NCI-H187 (cell line): ENCODE measurements around the gene TBC1D10A.

Experiments
- DNase-seq, 2 experiments: peaks; one replicate each; lab custom pipeline; 2025; lab: John Stamatoyannopoulos, UW

TBC1D10A gene, protein sequence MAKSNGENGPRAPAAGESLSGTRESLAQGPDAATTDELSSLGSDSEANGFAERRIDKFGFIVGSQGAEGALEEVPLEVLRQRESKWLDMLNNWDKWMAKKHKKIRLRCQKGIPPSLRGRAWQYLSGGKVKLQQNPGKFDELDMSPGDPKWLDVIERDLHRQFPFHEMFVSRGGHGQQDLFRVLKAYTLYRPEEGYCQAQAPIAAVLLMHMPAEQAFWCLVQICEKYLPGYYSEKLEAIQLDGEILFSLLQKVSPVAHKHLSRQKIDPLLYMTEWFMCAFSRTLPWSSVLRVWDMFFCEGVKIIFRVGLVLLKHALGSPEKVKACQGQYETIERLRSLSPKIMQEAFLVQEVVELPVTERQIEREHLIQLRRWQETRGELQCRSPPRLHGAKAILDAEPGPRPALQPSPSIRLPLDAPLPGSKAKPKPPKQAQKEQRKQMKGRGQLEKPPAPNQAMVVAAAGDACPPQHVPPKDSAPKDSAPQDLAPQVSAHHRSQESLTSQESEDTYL

GRCh38 chr22:30326706-30327362 lies at the start of gene TBC1D10A:
TSS of gene TBC1D10A (minus strand) at chr22:30326941. CDS start at chr22:30326881, 60 bp downstream.
- peak; percentile 74 to 90 for DNase-seq

DNA sequence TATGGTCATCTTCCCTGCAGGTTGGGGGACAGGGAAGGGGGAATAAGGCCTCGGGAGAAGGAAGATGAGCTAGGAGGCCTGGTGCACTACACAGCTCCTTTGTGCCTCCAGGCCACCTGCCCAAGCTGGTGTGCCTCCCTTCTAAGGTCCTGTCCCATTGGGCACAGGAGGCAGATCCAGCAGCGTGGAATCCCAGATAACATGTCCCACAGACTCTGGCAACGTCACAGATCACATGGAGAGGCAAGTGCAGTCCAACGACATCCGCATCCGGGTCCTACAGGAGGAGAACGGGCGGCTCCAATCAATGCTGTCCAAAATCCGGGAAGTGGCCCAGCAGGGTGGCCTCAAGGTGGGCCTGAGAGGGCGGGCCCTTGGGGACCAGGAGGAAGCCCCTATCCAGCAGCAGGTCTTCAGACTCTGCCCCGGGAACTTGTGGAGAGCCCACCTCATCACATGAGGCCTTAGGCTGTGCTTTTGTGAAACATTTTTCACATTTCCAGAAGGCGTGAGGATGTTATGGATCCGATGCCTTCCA lies 48.6 kb upstream of the TBC1D10A start:
- no peak for DNase-seq

GRCh38 chr22:30373331-30374325 lies 46.9 kb upstream of the TBC1D10A start:
- no peak for DNase-seq

- no peak for DNase-seq
Observed at GRCh38 chr22:30372915-30373314, 46.2 kb upstream of the TBC1D10A start.

DNA sequence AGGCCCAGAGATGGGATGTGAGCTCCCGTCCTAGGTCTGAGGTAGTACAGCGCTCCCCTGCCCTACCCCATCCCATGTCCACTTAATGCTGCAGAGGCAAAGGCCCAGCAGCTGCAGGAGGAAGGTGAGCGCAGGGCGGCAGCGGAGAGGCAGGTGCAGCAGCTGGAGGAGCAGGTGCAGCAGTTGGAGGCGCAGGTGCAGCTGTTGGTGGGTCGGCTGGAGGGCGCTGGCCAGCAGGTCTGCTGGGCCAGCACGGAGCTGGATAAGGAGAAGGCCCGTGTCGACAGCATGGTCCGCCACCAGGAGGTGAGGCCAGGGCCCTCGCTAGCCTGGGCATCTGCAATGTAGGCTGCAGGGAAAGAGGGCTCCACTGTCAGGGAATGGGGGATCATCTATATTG lies 45.2 kb upstream of the TBC1D10A start:
- no peak for DNase-seq

GRCh38 chr22:30371321-30371720 lies 44.6 kb upstream of the TBC1D10A start:
- DNase-seq, result no peak

DNA sequence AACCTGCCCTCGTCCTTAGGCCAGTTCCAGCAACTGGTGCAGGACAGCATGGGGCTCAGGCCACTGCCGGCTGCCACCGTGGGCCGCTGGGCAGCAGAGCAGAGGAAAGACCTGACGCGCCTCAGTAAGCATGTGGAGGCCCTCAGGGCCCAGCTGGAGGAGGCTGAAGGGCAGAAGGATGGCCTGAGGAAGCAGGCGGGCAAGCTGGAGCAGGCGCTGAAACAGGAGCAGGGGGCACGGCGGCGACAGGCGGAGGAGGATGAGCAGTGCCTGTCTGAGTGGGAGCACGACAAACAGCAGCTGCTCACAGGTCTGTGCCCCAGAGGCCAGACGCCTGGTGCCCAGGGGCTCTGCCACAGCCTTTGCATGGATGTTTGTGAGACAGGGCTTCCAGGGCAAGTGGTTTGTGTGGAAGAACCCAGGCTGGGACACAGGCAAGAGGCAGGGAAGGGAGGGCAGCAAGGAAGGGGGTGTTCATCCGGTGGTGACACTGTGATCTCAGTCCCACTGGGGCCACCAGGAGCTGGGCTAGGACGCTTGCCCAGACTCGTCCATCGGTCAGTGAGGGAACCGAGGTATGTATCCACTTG lies 44.0 kb upstream of the TBC1D10A start:
- no peak for DNase-seq

DNA sequence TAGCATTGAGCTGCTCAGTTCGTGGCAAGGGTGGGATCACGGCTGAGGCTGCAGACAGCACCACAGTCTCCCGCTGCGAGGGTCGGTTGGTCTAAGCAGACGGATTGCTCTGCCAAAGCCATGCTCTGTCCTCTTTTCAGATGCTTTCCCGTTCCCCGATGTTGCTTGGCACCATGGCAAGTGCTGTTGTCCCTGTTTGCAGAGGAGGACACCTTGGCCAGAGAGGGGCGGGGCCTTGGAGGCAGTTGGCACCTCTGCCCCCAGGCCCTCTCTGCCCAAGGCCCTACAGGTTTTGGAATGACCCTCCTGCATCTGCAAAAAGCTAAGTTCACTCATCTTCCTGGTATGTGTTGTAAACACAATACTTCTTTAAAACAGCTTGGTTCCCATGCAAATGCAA lies 41.7 kb upstream of the TBC1D10A start:
- no peak for DNase-seq

DNA sequence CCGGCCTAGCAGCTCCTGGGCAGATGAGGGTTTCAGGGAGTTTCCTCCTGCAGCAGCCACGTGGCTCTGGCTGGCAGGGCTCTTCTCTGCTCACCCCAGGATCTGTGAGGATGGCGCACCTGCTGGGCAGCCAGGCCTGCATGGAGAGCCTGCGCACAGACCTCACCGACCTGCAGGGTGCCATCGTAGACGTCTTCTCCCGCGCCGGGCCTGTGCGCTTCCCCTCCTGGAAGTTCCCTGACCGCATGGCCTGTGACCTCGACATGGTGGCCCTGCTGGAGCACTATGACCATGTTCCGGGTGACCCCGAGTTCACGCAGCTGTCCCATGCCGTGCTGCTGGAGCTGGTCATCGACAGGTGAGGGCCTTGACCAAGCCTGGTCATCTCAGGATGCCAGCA lies 39.1 kb upstream of the TBC1D10A start:
- no peak for DNase-seq

- no peak for DNase-seq
Observed at GRCh38 chr22:30362651-30363281, 36.0 kb upstream of the TBC1D10A start.

- DNase-seq, result no peak
Observed at GRCh38 chr22:30361916-30362650, 35.3 kb upstream of the TBC1D10A start.

GRCh38 chr22:30358541-30358940 lies 31.8 kb upstream of the TBC1D10A start:
- no peak for DNase-seq

DNA sequence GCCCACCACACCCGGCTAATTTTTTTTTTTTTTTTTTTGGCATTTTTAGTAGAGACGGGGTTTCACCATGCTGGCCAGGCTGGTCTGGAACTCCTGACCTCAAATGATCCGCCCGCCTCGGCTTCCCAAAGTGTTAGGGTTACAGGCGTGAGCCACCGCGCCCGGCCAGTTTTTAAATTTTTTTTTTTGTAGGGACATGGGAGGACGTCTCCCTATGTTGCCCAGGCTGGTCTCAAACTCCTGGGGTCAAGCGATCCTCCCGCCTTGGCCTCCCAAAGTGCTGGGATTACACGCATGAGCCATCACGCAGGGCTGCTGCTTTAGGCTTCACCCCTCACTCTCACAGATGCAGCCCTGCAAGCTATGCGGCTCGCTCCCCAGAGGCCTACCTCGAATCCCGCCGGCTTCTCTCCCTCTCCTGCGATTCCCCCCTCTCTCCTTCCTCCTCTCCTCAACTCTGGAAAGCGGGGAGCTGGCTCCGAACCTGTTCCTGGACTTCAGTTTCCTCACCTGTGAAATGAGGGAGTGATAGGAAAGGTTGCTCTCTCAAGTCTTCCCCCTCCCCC lies 31.0 kb upstream of the TBC1D10A start:
- DNase-seq, result no peak

DNA sequence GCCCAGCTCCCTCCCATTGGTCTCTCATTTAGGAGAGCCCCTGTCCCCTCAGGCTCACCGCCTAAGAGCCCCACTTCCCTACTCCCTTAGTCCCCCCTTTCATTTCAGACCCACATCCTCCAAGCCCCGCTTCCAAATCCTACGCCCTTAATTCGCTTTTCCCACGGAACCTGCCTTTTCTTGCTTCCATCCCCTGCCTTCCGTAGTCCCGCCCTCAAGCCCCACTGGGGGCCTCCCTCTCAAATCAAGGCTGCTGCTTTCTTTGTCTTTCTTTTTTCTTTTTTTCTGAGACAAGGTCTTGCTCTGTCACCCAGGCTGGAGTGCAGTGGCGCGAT lies 30.5 kb upstream of the TBC1D10A start:
- DNase-seq, result no peak

DNA sequence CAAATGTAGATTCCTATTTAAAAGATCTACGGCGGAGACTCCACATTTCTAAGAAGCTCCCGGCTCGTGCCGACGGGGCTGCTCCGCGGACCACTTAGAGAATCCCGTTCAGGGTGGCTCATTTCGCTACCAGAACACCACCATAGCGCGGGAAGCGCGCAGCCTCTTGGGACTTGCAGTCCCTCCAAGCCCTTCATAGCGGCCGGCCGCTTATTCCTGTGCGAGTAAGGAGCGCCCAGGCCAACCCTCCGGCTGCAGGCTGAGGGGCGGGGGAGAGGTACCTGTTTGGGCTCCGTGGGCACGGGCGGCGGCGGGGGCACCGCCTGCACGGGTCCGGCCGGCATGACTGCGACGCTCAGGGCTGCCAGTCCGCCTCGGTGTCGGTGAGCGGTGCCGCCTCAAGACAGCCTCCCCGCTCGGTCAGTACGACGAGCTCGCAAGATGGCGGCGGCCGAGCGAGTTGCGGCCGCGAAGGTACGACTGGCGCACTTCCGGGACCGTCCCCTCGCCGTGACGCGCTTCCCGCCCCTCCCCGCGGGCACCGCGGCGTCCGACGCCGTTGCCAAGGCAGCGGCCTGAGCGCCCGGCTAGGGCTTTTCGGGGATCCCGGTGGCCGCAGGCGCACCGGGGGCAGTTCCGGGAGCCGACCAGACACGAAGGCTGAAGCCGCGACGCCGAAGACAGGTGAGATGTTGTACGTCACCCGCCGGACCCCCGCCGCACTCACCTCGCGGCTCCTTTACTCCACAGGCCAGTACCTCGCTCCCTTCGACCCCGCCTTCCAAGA lies 29.9 kb upstream of the TBC1D10A start, which contains the start of the genes CCDC157 and SF3A1:
Gene CCDC157, plus strand, starts transcription at position 559 of the 787 bp plus-strand sequence. CDS start 8,994 bp downstream, outside the sequence.
Gene SF3A1, minus strand, starts transcription at position 446 of the 787 bp plus-strand sequence. Its CDS starts 102 bp downstream, at position 344.
- peak; percentile 69 to 88 for DNase-seq

- no peak for DNase-seq
Observed at GRCh38 chr22:30354644-30355043, 27.9 kb upstream of the TBC1D10A start.

DNA sequence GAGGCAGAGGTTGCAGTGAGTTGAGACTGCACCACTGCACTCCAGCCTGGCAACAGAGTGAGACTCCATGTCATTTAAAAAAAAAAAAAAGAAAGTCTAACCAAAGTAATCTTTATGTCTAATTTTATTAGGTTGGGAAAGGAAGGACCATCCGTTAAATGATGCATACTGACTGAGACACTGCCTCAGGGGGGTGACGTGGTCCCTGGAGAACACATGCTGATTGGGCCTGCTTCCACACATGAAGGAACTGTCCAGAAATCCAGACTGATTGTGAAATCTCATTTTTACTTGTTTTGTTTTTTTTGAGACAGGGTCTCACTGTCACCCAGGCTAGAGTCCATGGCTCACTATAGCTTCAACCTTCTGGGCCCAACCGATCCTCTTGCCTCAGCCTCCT lies 24.5 kb upstream of the TBC1D10A start:
- no peak for DNase-seq

GRCh38 chr22:30348809-30349208 lies 22.1 kb upstream of the TBC1D10A start:
- DNase-seq, result no peak

DNA sequence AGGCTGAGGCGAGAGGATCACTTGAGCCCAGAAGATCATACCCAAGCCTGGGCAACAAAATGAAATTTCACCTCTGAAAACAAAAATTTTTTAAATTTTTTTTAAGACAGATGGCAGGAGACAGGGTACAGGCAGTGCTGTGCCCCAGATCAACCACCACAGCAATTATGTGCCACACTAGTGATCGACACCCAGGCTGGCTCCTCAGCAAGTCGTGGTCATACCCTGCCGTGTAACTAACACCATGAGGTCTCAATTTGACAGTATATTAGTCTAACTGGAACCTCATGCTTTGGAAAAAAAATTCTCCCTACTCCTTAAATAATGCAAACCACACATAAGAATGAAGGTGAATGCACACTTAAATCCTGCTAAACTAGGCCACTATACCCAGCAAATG lies 21.7 kb upstream of the TBC1D10A start:
- no peak for DNase-seq
